GM19463 (cell line): ENCODE measurements around the gene ACTR3C.

ENCODE experiments used
- ATAC-seq: cut with Tn5 transposase; IDR thresholded peaks from one replicate; pipeline ENCODE4 v1.9.1; 2021; ENCODE audit warnings: mild to moderate bottlenecking, moderate library complexity; ENCODE audit not compliant: unreplicated experiment

Gene ACTR3C

GRCh38 chr7:150359622-150360362 lies 36.4 kb upstream of the ACTR3C start:
- no peak for ATAC-seq

GRCh38 chr7:150358988-150359621 lies 35.8 kb upstream of the ACTR3C start:
- no peak for ATAC-seq

- ATAC-seq: no peak
Measured at GRCh38 chr7:150358433-150358832, 35.1 kb upstream of the ACTR3C start.

- peak; percentile 17 for ATAC-seq
Measured at GRCh38 chr7:150357771-150358427, 34.6 kb upstream of the ACTR3C start.

- peak; percentile 75 for ATAC-seq
Measured at GRCh38 chr7:150357270-150357669, 33.9 kb upstream of the ACTR3C start.

GRCh38 chr7:150356265-150356897 lies 33.0 kb upstream of the ACTR3C start:
- ATAC-seq: no peak

- ATAC-seq: no peak
Measured at GRCh38 chr7:150355666-150356059, 32.3 kb upstream of the ACTR3C start.

- ATAC-seq: no peak
Measured at GRCh38 chr7:150351587-150352194, 28.3 kb upstream of the ACTR3C start.

GRCh38 chr7:150346922-150347321 lies 23.6 kb upstream of the ACTR3C start:
- no peak for ATAC-seq

- no peak for ATAC-seq
Measured at GRCh38 chr7:150345012-150345411, 21.7 kb upstream of the ACTR3C start.

GRCh38 chr7:150344299-150344698 lies 21.0 kb upstream of the ACTR3C start:
- no peak for ATAC-seq

GRCh38 chr7:150343225-150343624 lies 19.9 kb upstream of the ACTR3C start:
- no peak for ATAC-seq

GRCh38 chr7:150342121-150342408 lies 18.7 kb upstream of the ACTR3C start:
- no peak for ATAC-seq

GRCh38 chr7:150341263-150342120 lies 18.1 kb upstream of the ACTR3C start, which contains the start of gene RARRES2:
Gene RARRES2, minus strand, starts transcription at chr7:150341629. Its CDS starts 1,020 bp downstream, at chr7:150340609.
- no peak for ATAC-seq

GRCh38 chr7:150340875-150341262 lies 17.5 kb upstream of the ACTR3C start:
- no peak for ATAC-seq

- no peak for ATAC-seq
Measured at GRCh38 chr7:150340024-150340749, 16.8 kb upstream of the ACTR3C start.

- ATAC-seq: peak; percentile 70
Measured at GRCh38 chr7:150339409-150339809, 16.1 kb upstream of the ACTR3C start.

- ATAC-seq: no peak
Measured at GRCh38 chr7:150338166-150338829, 15.0 kb upstream of the ACTR3C start.

GRCh38 chr7:150337659-150338081 lies 14.3 kb upstream of the ACTR3C start:
- no peak for ATAC-seq
